ENCODE data around the gene AIMP2. TPM values are rescaled to one million over a fixed set of nuclear protein-coding genes. Genes with fewer than 3 reads are reported as not detected.
"Not testable (repeated sequence)": the region's sequence is repeated elsewhere in the genome, so short reads cannot be mapped to it uniquely, and the experiment has no call there.

The AIMP2 gene
- total RNA-seq, 5 donors from 2014 or later (not counting 1 experiment from before 2014, with no cell fraction given) = 7.8 to 17.4 (median 14.1) TPM

- no peak overlapping the region for H3K27ac ChIP-seq (ENCODE audit: low read length)
- H3K4me1 Mint-ChIP-seq = peaks cover 2 to 5% (median 2%) of the 10 kb centered on the region in 3 donors
- H3K9me3 Mint-ChIP-seq = no peaks in the 10 kb centered on the region
- ChIA-PET CTCF (no interaction called here), POLR2A (no interaction called here)
- H3K4me1 ChIP-seq (ENCODE audit: control insufficient read depth in 1 of 2, extremely low read depth in 1 of 2, insufficient read depth in 2 of 2, low read length in 2 of 2) = no peaks in the 10 kb centered on the region
- H3K27me3 Mint-ChIP-seq = no peaks in the 10 kb centered on the region
- H3K27me3 ChIP-seq (replicated peaks in 1 of 2; ENCODE audit: control insufficient read depth in 2 of 2, extremely low read depth in 1 of 2, insufficient read depth in 2 of 2, low read length in 1 of 2) = no peaks in the 10 kb centered on the region
- H3K36me3 Mint-ChIP-seq = peaks cover 18% of the 10 kb centered on the region
- no peak overlapping the region for H3K27ac Mint-ChIP-seq
- H3K9me3 ChIP-seq = no peaks in the 10 kb centered on the region
- ATAC-seq (replicated peaks in 1 of 4) = no peak
- no peak overlapping the region for H3K4me3 Mint-ChIP-seq
- no CpG with 5 or more reads among the region's 4 CpGs for WGBS (ENCODE audit: insufficient coverage)
- peaks cover 11 to 52% of the 10 kb centered on the region in 2 donors for H3K36me3 ChIP-seq (ENCODE audit: control insufficient read depth in 2 of 2, extremely low read depth in 1 of 2, insufficient read depth in 1 of 2, low read length in 1 of 2)
- no peak overlapping the region for H3K4me3 ChIP-seq (ENCODE audit: control insufficient read depth in 1 of 2, extremely low read depth in 1 of 2, low read length in 1 of 2)
- no peak for DNase-seq
These were observed 40.7 kb downstream of the AIMP2 start for GRCh38 chr7:6049780-6050179.

- CTCF ChIA-PET, H3K27ac Mint-ChIP-seq: not testable (repeated sequence)
These were observed 42.1 kb downstream of the AIMP2 start for GRCh38 chr7:6051185-6051584.

DNA sequence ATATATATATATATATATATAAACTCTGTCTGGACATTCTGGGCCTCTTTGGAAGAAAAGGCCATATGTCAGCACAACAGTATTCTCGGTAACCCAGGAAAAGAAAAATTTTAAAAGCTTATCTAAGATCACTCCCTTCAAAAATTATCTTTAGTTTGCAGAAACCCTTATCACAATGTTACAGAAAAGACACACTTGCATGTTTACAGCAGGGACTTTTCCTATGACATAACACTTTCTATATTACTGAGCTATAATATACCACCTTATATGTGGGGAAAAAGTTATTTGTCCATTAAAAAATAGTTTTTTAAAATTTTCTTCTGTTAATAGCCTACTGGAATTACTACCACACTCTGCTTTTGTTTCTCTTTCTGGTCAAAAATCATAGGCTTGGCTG, 47.5 kb downstream of the AIMP2 start:
- Mint-ChIP-seq H3K4me1 (peaks cover 24 to 34% (median 29%) of the 10 kb centered on the region in 3 donors), H3K36me3 (peaks cover 11% of the 10 kb centered on the region), H3K27me3 (no peaks in the 10 kb centered on the region), H3K9me3 (no peaks in the 10 kb centered on the region), H3K27ac (no peak overlapping the region), H3K4me3 (no peak overlapping the region)
- H3K9me3 ChIP-seq = no peaks in the 10 kb centered on the region
- peaks cover 9 to 32% of the 10 kb centered on the region in 2 experiments for H3K4me1 ChIP-seq (ENCODE audit: control insufficient read depth in 1 of 2, extremely low read depth in 1 of 2, insufficient read depth in 2 of 2, low read length in 2 of 2)
- H3K4me3 ChIP-seq (ENCODE audit: control insufficient read depth in 1 of 2, extremely low read depth in 1 of 2, low read length in 1 of 2) = no peak overlapping the region
- ATAC-seq (replicated peaks in 1 of 4) = no peak
- WGBS (ENCODE audit: insufficient coverage) = no CpG with 5 or more reads among the region's 1 CpG
- CTCF ChIA-PET = interaction anchor here in 1 of 2 donors (0.8 to 0.9 kb wide), 2 partner anchors 32 to 51 kb away, joined by 3 to 7 read pairs; no protein-coding TSS in a partner anchor
- DNase-seq = no peak
- H3K27ac ChIP-seq (ENCODE audit: low read length) = no peak overlapping the region
- H3K27me3 ChIP-seq (replicated peaks in 1 of 2; ENCODE audit: control insufficient read depth in 2 of 2, extremely low read depth in 1 of 2, insufficient read depth in 2 of 2, low read length in 1 of 2) = no peaks in the 10 kb centered on the region
- peaks cover 0 to 16% of the 10 kb centered on the region in 2 donors for H3K36me3 ChIP-seq (ENCODE audit: control insufficient read depth in 2 of 2, extremely low read depth in 1 of 2, insufficient read depth in 1 of 2, low read length in 1 of 2)
- POLR2A ChIA-PET = interaction anchor here (0.6 to 0.8 kb wide), 2 partner anchors 59 to 60 kb away, joined by 3 read pairs; no protein-coding TSS in a partner anchor

More at GRCh38 chr7:6051185-6051584, 42.1 kb downstream of the AIMP2 start:
- peaks cover 7 to 41% of the 10 kb centered on the region in 2 donors for H3K36me3 ChIP-seq (ENCODE audit: control insufficient read depth in 2 of 2, extremely low read depth in 1 of 2, insufficient read depth in 1 of 2, low read length in 1 of 2)
- H3K27me3 ChIP-seq (replicated peaks in 1 of 2; ENCODE audit: control insufficient read depth in 2 of 2, extremely low read depth in 1 of 2, insufficient read depth in 2 of 2, low read length in 1 of 2); H3K4me3 ChIP-seq (ENCODE audit: control insufficient read depth in 1 of 2, extremely low read depth in 1 of 2, low read length in 1 of 2); DNase-seq; ATAC-seq (replicated peaks in 1 of 4); H3K9me3 ChIP-seq; H3K9me3 Mint-ChIP-seq; H3K27me3 Mint-ChIP-seq; H3K4me1 ChIP-seq (ENCODE audit: control insufficient read depth in 1 of 2, extremely low read depth in 1 of 2, insufficient read depth in 2 of 2, low read length in 2 of 2); H3K27ac ChIP-seq (ENCODE audit: low read length); POLR2A ChIA-PET; H3K4me3 Mint-ChIP-seq: not testable (repeated sequence)
- Mint-ChIP-seq H3K36me3 (peaks cover 21% of the 10 kb centered on the region), H3K4me1 (peaks cover 5 to 11% (median 11%) of the 10 kb centered on the region in 3 donors)
- WGBS (ENCODE audit: insufficient coverage) = 98% methylated on average over 8 of the region's 9 CpGs

DNA sequence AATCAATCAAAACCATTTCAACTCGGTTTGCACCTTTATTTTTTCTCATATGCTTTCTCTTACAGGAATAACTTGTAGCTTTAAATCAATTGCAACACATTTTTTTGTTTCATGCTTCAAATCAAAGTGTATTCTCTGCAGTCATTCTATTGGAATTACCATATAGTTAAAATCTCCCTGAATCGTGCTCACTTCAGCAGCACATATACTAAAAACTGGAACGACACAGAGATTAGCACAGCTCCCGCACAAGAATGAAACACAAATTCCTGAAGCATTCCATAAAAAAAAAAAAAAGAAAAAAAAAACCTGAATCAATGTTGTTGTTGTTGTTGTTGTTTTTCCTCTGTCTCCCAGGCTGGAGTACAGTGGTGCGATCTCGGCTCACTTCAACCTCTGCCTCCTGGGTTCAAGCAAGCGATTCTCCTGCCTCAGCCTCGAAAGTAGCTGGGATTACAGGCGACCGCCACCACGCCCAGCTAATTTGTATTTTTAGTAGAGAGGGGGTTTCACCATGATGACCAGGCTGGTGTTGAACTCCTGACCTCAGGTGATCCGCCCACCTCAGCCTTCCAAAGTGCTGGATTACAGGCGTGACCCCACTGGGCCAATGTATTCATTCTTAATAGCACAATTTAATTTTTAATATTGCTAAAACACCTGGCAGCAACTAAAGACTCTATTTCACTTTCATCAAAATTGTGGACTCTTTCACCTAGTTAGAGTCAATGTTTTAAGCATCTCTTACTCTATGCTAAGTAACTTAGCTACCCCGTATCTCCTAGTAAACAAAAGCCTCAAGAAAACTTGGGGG, 48.5 kb downstream of the AIMP2 start:
- Histone ChIP-seq H3K4me3 (ENCODE audit: control insufficient read depth in 1 of 2, extremely low read depth in 1 of 2, low read length in 1 of 2) (peak overlapping the region; percentile 85 to 91), H3K36me3 (ENCODE audit: control insufficient read depth in 2 of 2, extremely low read depth in 1 of 2, insufficient read depth in 1 of 2, low read length in 1 of 2) (peaks cover 0 to 15% of the 10 kb centered on the region in 2 donors), H3K27ac (ENCODE audit: low read length) (no peak overlapping the region), H3K27me3 (replicated peaks in 1 of 2; ENCODE audit: control insufficient read depth in 2 of 2, extremely low read depth in 1 of 2, insufficient read depth in 2 of 2, low read length in 1 of 2) (no peaks in the 10 kb centered on the region), H3K9me3 (no peaks in the 10 kb centered on the region), H3K4me1 (ENCODE audit: control insufficient read depth in 1 of 2, extremely low read depth in 1 of 2, insufficient read depth in 2 of 2, low read length in 2 of 2) (peaks cover 9 to 32% of the 10 kb centered on the region in 2 experiments)
- peak overlapping the region; percentile 11 to 43 for H3K27ac Mint-ChIP-seq
- no peak for ATAC-seq (replicated peaks in 1 of 4)
- H3K4me1 Mint-ChIP-seq = peaks cover 24 to 34% (median 29%) of the 10 kb centered on the region in 3 donors
- no peaks in the 10 kb centered on the region for H3K9me3 Mint-ChIP-seq
- WGBS (ENCODE audit: insufficient coverage) = 80% methylated on average over 2 of the region's 14 CpGs
- H3K27me3 Mint-ChIP-seq = no peaks in the 10 kb centered on the region
- CTCF ChIA-PET = interaction anchor here (0.6 to 0.9 kb wide), 3 partner anchors 33 to 160 kb away, joined by 3 to 7 read pairs (median 3); no protein-coding TSS in a partner anchor
- peak overlapping the region; percentile 96 to 99 (median 98) for H3K4me3 Mint-ChIP-seq
- POLR2A ChIA-PET = interaction anchor here in 1 of 2 donors (0.5 to 0.7 kb wide), 2 partner anchors 48 to 74 kb away, joined by 4 to 5 read pairs; no protein-coding TSS in a partner anchor
- H3K36me3 Mint-ChIP-seq = peaks cover 11% of the 10 kb centered on the region
- no peak for DNase-seq

- 100% methylated on average over 2 of the region's 11 CpGs for WGBS (ENCODE audit: insufficient coverage)
- ATAC-seq (replicated peaks in 1 of 4); CTCF ChIA-PET; H3K27ac ChIP-seq (ENCODE audit: low read length); POLR2A ChIA-PET; H3K9me3 ChIP-seq; H3K36me3 Mint-ChIP-seq; H3K27ac Mint-ChIP-seq; H3K9me3 Mint-ChIP-seq; H3K27me3 Mint-ChIP-seq; H3K4me3 ChIP-seq (ENCODE audit: control insufficient read depth in 1 of 2, extremely low read depth in 1 of 2, low read length in 1 of 2); H3K27me3 ChIP-seq (replicated peaks in 1 of 2; ENCODE audit: control insufficient read depth in 2 of 2, extremely low read depth in 1 of 2, insufficient read depth in 2 of 2, low read length in 1 of 2); DNase-seq; H3K36me3 ChIP-seq (ENCODE audit: control insufficient read depth in 2 of 2, extremely low read depth in 1 of 2, insufficient read depth in 1 of 2, low read length in 1 of 2): not testable (repeated sequence)
- Mint-ChIP-seq H3K4me1 (peaks cover 21 to 31% (median 27%) of the 10 kb centered on the region in 3 donors), H3K4me3 (peak overlapping the region in 1 of 3 donors; percentile 99)
- H3K4me1 ChIP-seq (ENCODE audit: control insufficient read depth in 1 of 2, extremely low read depth in 1 of 2, insufficient read depth in 2 of 2, low read length in 2 of 2) = peaks cover 9 to 32% of the 10 kb centered on the region in 2 experiments
These were observed 50.9 kb downstream of the AIMP2 start for GRCh38 chr7:6059941-6060340.

GRCh38 chr7:6071406-6071805, 62.3 kb downstream of the AIMP2 start:
- H3K36me3 ChIP-seq (ENCODE audit: control insufficient read depth in 2 of 2, extremely low read depth in 1 of 2, insufficient read depth in 1 of 2, low read length in 1 of 2) = no peaks in the 10 kb centered on the region
- H3K27me3 ChIP-seq (replicated peaks in 1 of 2; ENCODE audit: control insufficient read depth in 2 of 2, extremely low read depth in 1 of 2, insufficient read depth in 2 of 2, low read length in 1 of 2) = peaks cover 0 to 2% of the 10 kb centered on the region in 2 experiments
- H3K4me3 ChIP-seq (ENCODE audit: control insufficient read depth in 1 of 2, extremely low read depth in 1 of 2, low read length in 1 of 2) = no peak overlapping the region
- no peaks in the 10 kb centered on the region for H3K9me3 ChIP-seq
- no peak overlapping the region for H3K4me3 Mint-ChIP-seq
- no peaks in the 10 kb centered on the region for H3K27me3 Mint-ChIP-seq
- H3K36me3 Mint-ChIP-seq = no peaks in the 10 kb centered on the region
- 17% methylated on average over 1 of the region's 3 CpGs for WGBS (ENCODE audit: insufficient coverage)
- H3K27ac Mint-ChIP-seq = no peak overlapping the region
- CTCF ChIA-PET = no interaction called here
- DNase-seq (no peak), ATAC-seq (replicated peaks in 1 of 4) (no peak)
- POLR2A ChIA-PET = no interaction called here
- H3K4me1 Mint-ChIP-seq = peaks cover 0 to 2% (median 0%) of the 10 kb centered on the region in 3 donors
- H3K9me3 Mint-ChIP-seq = no peaks in the 10 kb centered on the region
- H3K4me1 ChIP-seq (ENCODE audit: control insufficient read depth in 1 of 2, extremely low read depth in 1 of 2, insufficient read depth in 2 of 2, low read length in 2 of 2) = no peaks in the 10 kb centered on the region
- H3K27ac ChIP-seq (ENCODE audit: low read length) = no peak overlapping the region

Data from T-cell (primary cell).